NCI-H187 treated with DMSO at 0.1 percent for 48 hours (cell line): ENCODE measurements around the gene GIMAP6.
"Not testable (repeated sequence)": the region's sequence is repeated elsewhere in the genome, so short reads cannot be mapped to it uniquely, and the experiment has no call there.

Source experiments
- DNase-seq: peaks from one replicate; lab custom pipeline; 2025; lab: John Stamatoyannopoulos, UW

The GIMAP6 gene

GRCh38 chr7:150645259-150646020 is 13.3 kb upstream of the GIMAP6 start:
- no peak for DNase-seq

- no peak for DNase-seq
Measured at GRCh38 chr7:150642926-150643325, 10.7 kb upstream of the GIMAP6 start.

- DNase-seq, result no peak
Measured at GRCh38 chr7:150641854-150642253, 9.7 kb upstream of the GIMAP6 start.

- DNase-seq, result no peak
Measured at GRCh38 chr7:150633926-150634325, 1.7 kb upstream of the GIMAP6 start.

GRCh38 chr7:150631084-150631826 is 930 bp downstream of the GIMAP6 start:
- DNase-seq, result no peak

GRCh38 chr7:150629347-150629746 is 2.8 kb downstream of the GIMAP6 start:
- DNase-seq, result no peak

- no peak for DNase-seq
Measured at GRCh38 chr7:150627959-150628358, 4.2 kb downstream of the GIMAP6 start.

- no peak for DNase-seq
Measured at GRCh38 chr7:150626696-150627095, 5.5 kb downstream of the GIMAP6 start.

GRCh38 chr7:150621376-150621775 is 10.8 kb downstream of the GIMAP6 start:
- DNase-seq, result no peak

- no peak for DNase-seq
Measured at GRCh38 chr7:150620617-150621371, 11.4 kb downstream of the GIMAP6 start.

- no peak for DNase-seq
Measured at GRCh38 chr7:150620061-150620460, 12.1 kb downstream of the GIMAP6 start.

- not testable (repeated sequence) for DNase-seq
Measured at GRCh38 chr7:150615221-150615755, 16.9 kb downstream of the GIMAP6 start.

GRCh38 chr7:150614426-150614825 is 17.8 kb downstream of the GIMAP6 start:
- DNase-seq, result not testable (repeated sequence)

- DNase-seq, result no peak
Measured at GRCh38 chr7:150613880-150614279, 18.3 kb downstream of the GIMAP6 start.

GRCh38 chr7:150612925-150613324 is 19.3 kb downstream of the GIMAP6 start:
- DNase-seq, result no peak

GRCh38 chr7:150610233-150610632 is 22.0 kb downstream of the GIMAP6 start:
- DNase-seq, result no peak

- not testable (repeated sequence) for DNase-seq
Measured at GRCh38 chr7:150603600-150603999, 28.6 kb downstream of the GIMAP6 start.

- no peak for DNase-seq
Measured at GRCh38 chr7:150595361-150595760, 36.8 kb downstream of the GIMAP6 start.

- no peak for DNase-seq
Measured at GRCh38 chr7:150594805-150595204, 37.4 kb downstream of the GIMAP6 start.

GRCh38 chr7:150587551-150587950 is 44.6 kb downstream of the GIMAP6 start:
- no peak for DNase-seq

- DNase-seq, result no peak
Measured at GRCh38 chr7:150586785-150587152, 45.4 kb downstream of the GIMAP6 start.

- DNase-seq, result no peak
Measured at GRCh38 chr7:150586068-150586784, 46.0 kb downstream of the GIMAP6 start.
